Measurements from ENCODE around the gene U2AF1L4.
A peak's percentile ranks its signal among the peaks of the same experiment; 100 is the strongest.

Gene U2AF1L4

DNA sequence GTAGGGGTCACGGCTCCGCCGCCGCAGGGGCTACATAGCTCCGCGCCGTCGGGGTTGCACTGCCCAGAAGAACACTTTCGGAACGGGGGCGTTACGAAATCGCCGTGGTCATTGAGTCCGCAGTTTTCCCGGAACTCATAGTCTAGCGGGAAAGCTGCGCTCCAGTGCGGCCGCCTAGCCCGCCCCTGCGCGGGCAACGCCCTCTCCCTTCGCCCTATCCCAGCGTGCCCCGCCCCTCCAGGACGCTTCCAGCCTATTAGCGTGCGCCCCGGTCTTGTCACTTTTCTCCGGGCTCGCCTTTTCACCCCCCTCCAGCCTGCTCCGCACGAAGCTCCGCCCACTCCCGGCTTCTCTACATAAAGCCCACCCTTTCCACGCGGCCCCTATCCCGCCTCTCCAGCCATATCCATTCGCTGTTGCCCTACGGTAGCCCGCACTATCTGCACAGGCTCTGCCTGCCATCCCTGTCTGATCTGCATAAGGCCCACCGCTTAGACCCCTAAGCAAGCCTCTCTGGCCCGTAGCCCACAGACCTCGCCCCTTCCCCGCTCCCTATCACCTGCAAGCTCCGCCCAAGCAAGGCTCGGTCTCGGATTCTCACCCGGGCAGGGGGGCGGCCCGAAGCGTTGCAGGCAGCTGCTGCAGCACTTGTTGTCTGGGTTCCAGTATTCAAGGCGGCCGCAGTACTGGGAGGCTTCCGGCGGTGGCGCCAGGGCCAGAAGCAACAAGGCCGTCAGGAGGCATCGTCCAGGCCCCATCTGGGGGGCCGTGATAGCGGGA, 4.6 kb downstream of the U2AF1L4 start:
- peak; percentile 89 to 92 for DNase-seq (ENCODE audit: low read depth in 2 of 2)

DNA sequence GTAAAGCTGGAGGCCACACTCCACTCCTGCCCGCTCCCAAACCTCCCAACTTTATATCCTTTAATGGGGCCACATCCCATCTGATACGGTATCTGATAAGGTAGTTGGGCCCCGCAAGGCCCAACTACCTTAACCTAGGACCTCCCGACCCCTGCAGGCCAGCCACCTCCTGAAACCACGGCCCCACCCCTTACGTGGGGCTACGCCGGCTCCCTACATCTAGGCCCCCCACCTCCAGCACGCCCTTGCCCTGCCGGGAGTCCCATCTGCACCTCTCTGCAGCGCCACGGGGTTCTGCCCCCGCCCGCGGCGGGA, 5.2 kb downstream of the U2AF1L4 start:
- DNase-seq (ENCODE audit: low read depth in 2 of 2) = no peak

DNA sequence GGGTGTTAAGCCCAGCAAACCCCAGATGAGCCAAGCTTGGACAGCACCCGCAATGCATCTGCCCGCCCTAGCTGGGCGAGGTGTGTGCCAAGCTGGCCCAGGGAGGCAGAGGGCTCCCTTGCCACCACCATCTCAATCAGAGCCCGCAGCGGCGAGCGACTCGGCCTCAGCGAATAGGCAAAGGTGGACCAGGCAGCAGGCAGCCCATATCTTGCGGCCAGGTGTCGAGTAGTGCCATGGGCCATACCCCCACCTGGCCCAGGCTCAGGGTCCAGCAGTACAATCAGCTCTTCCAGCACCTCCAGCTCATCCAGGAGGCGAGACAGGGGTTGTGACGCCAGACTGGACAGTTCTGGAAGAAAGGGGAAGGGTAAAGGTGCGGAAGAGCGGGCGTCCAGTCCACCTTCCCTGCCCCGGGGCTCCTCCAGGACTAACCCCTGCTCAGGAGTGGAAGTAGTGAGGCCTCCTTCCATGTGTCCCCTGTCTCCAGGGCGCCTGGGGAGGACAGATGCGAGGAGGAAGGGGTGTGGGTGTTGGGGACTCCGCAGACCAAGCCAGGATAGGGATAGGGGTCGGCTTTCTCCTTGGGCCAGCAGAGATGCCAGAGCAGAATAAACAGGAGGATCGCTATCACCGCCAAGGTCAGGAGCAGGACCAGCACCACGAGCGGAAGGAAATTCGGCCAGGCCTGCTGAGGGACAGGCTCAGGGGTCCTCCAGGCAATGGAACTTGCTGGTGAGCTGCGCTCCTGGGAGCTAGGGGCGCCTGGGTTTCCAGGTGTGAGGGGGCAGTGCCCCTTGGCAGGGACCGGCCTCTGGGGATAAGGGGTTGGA, 5.7 kb downstream of the U2AF1L4 start:
- no peak for DNase-seq (ENCODE audit: low read depth in 2 of 2)

DNA sequence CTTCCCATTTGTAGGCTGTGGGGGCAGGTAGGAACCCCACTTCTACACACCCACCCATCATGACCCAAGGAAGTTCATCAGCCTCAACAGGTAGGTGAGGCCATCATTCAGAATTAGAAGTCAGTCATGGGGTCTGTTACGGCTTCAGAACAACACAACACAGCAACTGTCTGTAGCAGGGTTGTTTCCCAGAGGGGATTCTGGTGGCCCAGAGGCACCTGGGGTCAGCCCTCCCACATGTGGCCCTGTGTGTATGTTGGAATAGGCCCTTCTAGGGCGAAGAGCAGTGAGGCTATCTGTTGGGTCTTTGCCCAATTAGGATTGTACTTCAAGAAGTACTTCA, 6.4 kb downstream of the U2AF1L4 start:
- no peak for DNase-seq (ENCODE audit: low read depth in 2 of 2)

DNA sequence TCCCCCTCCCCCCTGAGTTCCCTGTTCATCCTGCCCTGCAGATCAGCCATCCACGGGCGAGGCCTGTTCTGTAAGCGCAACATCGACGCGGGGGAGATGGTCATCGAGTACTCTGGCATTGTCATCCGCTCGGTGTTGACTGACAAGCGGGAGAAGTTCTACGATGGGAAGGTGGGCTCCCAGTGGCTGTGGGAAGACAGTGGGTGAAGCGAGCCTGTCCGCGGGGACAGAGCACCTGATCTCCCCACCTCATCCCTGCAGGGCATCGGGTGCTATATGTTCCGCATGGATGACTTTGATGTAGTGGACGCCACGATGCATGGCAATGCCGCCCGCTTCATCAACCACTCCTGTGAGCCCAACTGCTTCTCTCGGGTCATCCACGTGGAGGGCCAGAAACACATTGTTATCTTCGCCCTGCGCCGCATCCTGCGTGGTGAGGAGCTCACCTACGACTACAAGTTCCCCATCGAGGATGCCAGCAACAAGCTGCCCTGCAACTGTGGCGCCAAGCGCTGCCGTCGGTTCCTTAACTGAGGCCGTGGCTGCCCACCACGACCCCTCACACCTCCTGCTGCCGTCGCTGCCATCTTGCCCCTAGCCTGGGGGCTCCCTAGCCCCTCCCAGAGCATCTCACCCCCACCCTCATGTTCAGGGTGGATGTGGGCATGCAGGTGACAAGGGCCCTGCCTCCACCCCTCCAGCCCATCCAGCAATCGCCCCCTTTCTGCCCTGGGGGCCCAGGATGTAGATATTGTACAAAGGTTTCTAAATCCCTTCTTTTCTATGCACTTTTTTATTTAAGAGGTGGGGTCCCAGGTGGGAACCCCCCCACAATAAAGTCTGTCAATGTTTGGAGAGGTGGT, 7.0 kb downstream of the U2AF1L4 start:
- DNase-seq (ENCODE audit: low read depth in 2 of 2) = no peak

DNA sequence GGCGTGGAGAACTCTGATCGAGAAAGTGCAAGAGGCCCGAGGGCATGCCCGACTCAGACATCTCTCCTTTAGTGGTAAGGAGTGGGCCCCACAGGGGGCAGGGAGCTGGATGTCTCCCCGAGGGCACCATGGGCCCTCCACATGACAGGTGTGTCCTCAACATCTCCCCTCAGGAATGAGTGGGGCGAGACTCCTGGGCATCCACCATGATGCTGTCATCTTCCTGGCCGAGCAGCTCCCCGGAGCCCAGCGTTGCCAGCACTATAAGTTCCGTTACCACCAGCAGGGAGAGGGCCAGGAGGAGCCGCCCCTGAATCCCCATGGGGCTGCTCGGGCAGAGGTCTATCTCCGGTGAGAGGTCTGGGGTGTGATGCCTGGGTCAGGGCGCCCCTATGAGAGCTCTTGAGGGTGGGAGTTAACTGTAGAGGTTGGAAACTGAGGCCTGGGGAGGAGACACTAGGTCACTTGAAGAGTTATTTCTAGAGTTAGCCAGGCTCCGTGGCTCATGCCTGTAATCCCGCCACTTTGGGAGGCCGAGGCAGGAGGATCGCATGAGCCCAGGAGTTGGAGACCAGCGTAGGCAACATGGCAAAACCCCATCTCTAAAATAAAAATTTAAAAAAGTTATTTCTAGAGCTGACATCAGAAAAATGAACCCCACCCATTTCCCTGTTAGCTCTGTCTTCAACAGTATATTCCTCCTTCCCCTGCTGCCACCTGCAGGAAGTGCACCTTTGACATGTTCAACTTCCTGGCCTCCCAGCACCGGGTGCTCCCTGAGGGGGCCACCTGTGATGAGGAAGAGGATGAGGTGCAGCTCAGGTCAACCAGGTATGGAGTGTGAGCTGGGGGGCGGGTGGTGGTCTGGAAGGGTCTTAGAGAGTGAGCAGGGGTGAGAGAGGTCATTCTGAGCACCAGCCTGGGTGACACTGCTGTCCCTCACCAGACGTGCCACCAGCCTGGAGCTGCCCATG, 8.0 kb downstream of the U2AF1L4 start:
- DNase-seq (ENCODE audit: low read depth in 2 of 2) = no peak

DNA sequence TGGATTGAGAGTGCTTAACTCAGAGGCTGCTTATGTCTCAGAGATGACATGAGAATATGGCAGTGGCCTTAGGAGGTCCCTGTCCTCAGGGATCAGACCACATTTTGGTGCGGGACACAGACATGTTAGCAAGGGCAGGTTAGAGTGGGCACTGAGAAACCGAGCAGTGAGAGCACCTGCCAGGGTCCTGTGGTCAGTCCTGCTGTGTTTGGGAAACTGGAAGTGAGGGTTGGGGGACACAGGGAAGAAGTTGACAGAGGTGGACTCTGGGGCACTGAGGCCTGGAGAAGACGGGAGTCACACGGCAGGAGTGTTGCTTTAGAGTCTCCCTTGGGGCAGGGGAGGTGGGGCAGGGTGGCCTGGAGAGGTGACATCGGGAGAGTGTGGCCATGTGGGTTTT, 10.3 kb downstream of the U2AF1L4 start:
- no peak for DNase-seq (ENCODE audit: low read depth in 2 of 2)

DNA sequence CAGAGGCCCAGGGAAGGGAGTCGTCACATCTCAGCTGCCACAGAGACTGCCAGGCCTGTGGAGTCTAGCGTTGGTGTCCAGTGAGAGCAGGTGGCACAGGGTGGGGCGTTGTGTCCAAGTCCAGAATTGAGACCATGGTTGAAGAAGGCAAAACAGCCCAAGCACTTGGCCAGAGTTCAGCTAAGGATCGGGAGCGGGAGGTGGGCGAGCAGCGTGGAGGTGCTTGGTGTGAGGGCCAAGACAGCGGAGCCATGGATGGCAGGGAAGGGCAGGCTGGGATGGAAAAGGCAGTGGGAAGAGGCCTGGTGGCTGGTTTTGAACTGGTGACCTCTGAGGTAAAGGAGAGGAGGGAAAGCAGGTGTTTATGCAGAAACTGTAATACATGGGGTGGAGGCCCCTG, 10.9 kb downstream of the U2AF1L4 start:
- DNase-seq (ENCODE audit: low read depth in 2 of 2) = no peak

DNA sequence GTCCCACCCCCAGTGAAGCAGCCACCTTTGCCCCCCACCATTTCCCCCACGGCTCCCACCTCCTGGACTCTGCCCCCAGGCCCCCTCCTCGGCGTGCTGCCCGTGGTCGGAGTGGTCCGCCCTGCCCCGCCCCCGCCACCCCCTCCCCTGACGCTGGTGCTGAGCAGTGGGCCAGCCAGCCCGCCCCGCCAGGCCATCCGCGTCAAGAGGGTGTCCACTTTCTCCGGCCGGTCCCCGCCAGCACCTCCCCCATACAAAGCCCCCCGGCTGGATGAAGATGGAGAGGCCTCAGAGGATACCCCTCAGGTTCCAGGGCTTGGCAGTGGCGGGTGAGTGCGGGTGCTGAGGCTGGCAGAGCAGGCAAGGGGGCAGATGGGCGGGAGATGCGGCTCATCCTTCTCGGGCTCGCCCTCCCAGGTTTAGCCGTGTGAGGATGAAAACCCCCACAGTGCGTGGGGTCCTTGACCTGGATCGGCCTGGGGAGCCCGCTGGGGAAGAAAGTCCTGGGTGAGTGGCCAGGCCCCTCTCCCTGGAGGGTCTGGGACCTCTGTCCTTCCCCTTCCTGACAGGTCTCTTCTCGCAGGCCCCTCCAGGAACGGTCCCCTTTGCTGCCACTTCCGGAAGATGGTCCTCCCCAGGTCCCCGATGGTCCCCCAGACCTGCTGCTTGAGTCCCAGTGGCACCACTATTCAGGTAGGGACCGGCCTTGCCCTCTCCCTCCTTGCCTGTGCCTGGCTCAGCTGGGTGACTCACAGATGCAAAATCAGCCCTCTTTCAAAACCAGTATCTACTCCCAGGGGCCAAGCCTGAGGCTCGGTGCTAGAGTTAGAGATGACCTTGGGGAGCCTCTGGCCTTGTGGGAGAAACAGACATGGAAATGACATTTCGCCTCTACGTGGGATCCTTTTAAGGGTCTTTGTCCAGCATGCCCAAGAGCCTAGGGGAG, 11.8 kb downstream of the U2AF1L4 start:
- DNase-seq (ENCODE audit: low read depth in 2 of 2) = no peak

DNA sequence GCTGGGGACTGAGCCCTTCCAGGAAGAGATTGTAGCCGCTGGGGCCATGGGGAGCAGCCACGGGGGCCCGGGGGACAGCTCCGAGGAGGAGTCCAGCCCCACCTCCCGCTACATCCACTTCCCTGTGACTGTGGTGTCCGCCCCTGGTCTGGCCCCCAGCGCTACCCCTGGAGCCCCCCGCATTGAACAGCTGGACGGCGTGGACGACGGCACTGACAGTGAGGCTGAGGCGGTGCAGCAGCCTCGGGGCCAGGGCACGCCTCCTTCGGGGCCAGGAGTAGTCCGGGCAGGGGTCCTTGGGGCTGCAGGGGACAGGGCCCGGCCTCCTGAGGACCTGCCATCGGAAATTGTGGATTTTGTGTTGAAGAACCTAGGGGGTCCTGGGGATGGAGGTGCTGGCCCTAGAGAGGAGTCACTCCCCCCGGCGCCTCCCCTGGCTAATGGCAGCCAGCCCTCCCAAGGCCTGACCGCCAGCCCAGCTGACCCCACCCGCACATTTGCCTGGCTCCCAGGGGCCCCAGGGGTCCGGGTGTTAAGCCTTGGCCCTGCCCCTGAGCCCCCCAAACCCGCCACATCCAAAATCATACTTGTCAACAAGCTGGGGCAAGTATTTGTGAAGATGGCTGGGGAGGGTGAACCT, 12.6 kb downstream of the U2AF1L4 start:
- no peak for DNase-seq (ENCODE audit: low read depth in 2 of 2)

DNA sequence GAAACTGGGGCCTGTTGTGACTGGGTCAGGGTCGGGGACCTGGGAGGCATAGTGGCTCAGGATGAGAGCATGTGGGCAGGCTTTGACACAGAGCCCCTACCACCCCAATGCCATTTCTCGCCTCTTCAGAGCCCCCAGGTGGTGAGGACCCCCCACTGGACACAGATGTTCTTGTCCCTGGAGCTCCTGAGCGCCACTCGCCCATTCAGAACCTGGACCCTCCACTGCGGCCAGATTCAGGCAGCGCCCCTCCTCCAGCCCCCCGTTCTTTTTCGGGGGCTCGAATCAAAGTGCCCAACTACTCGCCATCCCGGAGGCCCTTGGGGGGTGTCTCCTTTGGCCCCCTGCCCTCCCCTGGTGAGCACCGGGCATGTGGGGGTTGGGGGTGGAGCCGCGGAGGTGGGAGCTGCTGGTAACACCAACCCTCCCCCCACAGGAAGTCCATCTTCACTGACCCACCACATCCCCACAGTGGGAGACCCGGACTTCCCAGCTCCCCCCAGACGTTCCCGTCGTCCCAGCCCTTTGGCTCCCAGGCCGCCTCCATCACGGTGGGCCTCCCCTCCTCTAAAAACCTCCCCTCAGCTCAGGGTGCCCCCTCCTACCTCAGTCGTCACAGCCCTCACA, 13.3 kb downstream of the U2AF1L4 start:
- DNase-seq (ENCODE audit: low read depth in 2 of 2) = no peak

DNA sequence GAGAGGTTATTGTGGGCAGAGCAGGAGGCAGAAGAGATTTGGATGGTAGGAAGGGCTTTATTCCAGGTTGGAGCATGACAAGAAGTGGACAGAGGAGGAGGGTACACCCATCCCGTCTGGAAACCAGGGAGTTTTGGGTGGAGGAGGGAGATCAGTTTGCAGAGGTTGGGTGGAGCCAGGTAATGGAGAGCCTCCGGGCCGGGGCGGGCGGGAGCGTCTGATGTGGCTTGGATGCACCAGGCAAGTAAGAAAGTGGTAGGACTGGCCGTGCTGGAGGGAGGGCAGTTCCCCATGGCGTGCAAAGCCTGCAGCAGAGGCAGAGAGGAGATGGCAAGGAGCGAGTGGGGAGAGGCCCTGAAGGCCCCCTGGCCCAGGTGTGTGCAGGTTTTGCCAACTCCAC, 13.9 kb downstream of the U2AF1L4 start:
- DNase-seq (ENCODE audit: low read depth in 2 of 2) = no peak

DNA sequence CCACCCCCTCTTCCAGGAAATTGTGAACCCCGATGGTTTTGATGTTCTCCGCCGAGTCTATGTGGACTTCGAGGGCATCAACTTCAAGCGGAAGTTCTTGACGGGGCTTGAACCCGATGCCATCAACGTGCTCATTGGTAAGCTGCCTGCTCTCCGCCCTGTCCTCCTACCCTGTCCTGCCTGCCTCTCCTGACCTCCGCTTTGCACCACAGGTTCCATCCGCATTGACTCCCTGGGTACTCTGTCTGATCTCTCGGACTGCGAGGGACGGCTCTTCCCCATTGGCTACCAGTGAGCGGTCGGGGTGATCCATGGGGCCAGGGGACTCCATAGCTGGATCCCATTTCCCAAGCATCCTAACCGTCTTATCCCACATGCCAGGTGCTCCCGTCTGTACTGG, 14.9 kb downstream of the U2AF1L4 start:
- no peak for DNase-seq (ENCODE audit: low read depth in 2 of 2)

DNA sequence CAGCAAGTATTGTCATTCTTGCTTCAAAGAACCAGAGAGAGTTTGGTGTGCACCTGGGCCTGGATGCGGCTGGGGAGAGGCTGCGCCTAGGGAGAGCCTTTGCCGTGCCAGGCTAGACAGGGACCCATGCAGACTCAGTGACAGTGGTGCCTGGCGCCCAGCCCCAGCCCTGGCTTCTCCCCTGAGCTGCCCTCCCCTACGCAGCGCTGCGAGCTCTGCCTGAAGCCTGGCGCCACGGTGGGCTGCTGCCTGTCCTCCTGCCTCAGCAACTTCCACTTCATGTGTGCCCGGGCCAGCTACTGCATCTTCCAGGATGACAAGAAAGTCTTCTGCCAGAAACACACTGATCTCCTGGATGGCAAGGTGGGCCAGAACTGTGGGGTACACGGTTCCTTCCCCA, 15.5 kb downstream of the U2AF1L4 start:
- no peak for DNase-seq (ENCODE audit: low read depth in 2 of 2)

DNA sequence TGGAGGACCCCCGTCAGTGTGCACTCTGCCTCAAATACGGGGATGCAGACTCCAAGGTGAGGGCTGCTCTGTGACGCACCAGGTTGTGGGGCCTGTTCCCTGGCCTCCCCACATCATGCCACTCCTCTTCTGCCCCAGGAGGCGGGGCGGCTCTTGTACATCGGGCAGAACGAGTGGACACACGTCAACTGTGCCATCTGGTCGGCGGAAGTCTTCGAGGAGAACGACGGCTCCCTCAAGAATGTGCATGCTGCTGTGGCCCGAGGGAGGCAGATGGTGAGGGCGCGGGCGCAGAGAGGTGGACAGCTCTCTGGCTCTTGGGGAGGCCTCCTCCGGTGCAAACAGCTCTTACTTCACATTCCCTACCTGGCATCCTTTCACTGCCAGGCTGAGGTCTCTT, 16.2 kb downstream of the U2AF1L4 start:
- DNase-seq (ENCODE audit: low read depth in 2 of 2) = no peak

DNA sequence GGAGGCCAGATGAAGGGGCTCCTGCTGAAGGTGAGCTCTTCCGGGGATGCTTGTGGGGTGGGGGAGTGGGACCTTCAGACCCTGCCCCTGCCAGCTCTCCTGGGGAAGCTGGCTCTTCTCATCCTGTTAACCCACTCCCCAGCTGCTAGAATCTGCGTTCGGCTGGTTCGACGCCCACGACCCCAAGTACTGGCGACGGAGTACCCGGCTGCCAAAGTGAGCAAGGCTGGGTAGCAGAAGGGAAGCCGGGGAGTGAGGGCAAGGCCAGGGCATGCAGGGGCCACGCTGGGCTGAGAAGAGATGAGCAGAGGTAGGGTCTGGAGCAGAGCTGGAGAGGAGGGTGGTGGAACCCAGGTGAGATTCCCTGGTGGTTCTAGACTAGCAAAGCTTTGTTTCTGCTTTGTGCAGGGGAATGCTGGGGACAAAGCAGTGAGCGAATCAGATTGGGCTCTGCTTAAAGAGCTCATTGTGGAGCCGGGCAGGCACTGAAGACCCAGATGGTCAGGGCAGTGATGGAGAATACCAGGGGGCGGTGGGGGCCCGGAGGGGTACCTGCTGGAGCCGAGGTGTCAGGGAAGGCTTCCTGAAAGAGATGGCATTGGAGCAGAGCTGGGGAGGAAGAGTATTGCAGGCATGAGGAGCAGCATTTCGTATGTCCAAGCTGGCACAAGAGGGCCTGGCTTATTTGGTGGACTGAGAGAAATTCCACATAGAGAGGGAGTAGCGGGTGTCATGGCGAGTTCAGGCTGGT, 17.1 kb downstream of the U2AF1L4 start:
- no peak for DNase-seq (ENCODE audit: low read depth in 2 of 2)

DNA sequence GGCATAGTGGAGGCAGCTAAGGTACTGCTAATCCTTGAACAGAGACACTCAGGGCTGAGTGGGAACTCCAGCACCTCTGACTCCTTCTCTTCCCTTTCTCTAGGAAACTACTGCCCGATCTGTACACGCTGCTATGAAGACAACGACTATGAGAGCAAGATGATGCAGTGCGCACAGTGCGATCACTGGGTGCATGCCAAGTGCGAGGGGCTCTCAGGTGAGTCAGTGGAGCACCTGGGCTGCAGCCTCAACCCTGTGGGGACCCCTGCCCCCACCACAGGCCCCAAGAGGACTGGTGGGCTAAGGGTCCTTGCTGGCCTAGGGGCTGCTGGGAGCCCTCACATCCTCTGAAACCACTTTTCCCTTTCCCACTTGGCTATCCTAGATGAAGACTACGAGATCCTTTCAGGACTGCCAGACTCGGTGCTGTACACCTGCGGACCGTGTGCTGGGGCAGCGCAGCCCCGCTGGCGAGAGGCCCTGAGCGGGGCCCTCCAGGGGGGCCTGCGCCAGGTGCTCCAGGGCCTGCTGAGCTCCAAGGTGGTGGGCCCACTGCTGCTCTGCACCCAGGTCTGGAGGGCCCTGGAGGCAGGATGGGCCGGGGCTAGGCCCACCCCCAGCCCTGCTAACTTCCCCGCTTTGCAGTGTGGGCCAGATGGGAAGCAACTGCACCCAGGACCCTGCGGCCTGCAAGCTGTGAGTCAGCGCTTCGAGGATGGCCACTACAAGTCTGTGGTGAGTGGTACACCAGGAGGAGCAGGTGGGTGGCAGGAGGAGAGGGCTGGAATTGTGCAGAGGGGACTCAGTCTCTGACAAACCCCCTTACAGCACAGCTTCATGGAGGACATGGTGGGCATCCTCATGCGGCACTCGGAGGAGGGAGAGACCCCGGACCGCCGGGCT, 17.9 kb downstream of the U2AF1L4 start:
- no peak for DNase-seq (ENCODE audit: low read depth in 2 of 2)

Measured in stimulated activated CD8-positive, alpha-beta memory T cell treated with anti-CD3 and anti-CD28 coated beads, Interleukin-7, amount 100 ng/mL, for 1 hour (primary cell).